Activated CD4-positive, alpha-beta T cell treated with anti-CD3 and anti-CD28 coated beads for 4 hours (primary cell): ENCODE data around the gene GCSAM.

Experiments used
- DNase-seq, 2 donors: peaks; one replicate each; pipeline ENCODE4 v3.0.0-alpha.2; 2020

Gene GCSAM, protein sequence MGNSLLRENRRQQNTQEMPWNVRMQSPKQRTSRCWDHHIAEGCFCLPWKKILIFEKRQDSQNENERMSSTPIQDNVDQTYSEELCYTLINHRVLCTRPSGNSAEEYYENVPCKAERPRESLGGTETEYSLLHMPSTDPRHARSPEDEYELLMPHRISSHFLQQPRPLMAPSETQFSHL

GRCh38 chr3:112132975-112133448 lies at the start of gene GCSAM:
GCSAM (minus strand) TSS chr3:112133248; CDS start chr3:112133120, 128 bp downstream.
- peak; percentile 61 for DNase-seq

- no peak for DNase-seq
Measured at GRCh38 chr3:112175646-112176045, 42.6 kb upstream of the GCSAM start.

GRCh38 chr3:112175037-112175436 lies 42.0 kb upstream of the GCSAM start:
- DNase-seq = no peak

- no peak for DNase-seq
Measured at GRCh38 chr3:112171144-112171543, 38.1 kb upstream of the GCSAM start.

DNA sequence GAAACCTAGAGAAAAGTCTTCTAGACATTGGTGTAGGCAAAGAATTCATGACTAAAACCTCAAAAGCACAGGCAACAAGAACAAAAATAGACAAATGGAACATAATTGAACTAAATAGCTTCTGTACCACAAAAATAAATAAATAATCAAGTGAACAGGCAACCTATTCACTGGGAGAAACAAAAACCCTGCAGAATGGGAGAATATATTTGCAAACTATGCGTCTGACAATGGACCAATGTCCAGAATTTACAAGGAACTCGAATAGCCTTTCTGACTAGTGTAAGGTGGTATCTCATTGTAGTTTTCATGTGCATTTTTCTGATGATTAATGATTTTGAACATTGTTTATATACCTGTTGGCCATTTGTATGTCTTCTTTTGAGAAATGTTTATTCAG lies 37.0 kb upstream of the GCSAM start:
- DNase-seq = no peak

DNA sequence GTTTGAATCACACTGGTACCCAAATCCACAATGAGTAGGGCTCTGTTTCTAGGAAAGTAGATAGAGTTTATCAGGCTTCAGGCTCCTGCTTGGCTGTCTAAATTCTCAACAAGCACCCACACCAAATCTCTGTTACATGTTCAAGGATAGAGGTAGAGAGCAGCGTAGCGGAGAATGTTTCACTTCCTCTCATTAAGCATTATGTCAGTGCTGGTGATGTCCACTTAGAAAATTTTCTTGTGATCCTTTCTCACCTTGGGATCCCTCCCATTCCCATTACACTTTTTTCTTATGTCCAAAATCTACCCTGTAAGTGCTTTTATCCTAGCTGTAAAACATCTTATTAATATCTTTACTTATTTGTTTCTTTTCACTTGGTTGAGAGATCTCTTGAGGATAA lies 34.7 kb upstream of the GCSAM start:
- DNase-seq = no peak

DNA sequence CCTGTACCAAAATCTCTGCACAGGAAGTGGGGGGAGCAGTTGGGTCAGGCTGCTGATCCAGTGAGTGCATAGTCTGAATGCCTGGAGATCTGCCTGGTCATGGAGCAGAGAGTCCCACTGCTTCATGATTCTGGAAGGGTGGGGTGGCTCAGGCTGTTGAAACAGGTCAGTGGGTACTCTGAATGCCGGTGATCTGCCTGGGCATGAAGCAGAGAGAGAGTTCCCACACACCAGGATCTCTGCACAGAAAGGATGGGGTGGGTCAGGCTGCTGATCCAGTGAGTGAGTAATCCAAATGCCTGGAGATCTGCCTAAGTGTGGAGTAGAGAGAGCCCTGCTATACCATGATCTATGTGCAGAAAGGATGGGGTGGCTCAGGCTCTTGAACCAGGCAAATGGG lies 16.1 kb upstream of the GCSAM start:
- DNase-seq = no peak

- DNase-seq = no peak
Measured at GRCh38 chr3:112143689-112144088, 10.6 kb upstream of the GCSAM start.

GRCh38 chr3:112143251-112143650 lies 10.2 kb upstream of the GCSAM start:
- DNase-seq = no peak

- DNase-seq = no peak
Measured at GRCh38 chr3:112141293-112141692, 8.2 kb upstream of the GCSAM start.

GRCh38 chr3:112140584-112140983 lies 7.5 kb upstream of the GCSAM start:
- DNase-seq = no peak

DNA sequence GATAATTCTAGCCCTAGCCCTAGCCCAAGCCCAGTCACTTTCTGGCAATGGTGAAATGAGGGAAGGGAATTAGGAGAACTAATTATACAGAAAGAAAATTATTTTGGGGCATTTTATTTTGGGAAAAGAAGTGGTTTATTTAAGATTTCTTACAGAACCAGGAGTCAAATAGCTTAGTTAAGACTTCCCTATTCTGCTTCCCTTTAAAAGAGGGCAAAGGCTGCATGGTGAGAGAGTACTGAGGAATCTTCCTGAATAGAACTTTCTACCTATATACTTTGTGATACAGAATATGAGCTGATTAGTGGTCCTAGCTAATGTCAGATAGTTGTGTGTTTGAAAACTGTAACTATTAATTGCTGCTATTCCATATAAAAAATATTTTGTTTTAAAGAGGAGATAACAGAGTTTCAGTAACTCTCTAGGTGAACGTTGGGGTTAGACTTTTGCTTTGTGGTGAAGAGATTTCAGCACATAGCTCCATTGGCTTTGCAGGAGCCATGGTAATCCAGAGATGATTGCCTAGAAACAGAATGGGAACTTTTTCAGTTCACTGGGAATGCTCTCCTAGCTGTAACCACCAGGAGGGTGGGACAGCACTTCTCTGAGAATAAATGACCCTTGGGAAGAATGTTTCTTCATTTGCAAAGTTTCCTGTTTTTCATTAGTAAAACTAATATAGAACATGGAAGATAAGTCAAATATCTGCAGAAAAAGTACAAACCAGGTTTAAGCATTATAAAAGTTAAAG lies 5.3 kb upstream of the GCSAM start:
- DNase-seq = no peak

DNA sequence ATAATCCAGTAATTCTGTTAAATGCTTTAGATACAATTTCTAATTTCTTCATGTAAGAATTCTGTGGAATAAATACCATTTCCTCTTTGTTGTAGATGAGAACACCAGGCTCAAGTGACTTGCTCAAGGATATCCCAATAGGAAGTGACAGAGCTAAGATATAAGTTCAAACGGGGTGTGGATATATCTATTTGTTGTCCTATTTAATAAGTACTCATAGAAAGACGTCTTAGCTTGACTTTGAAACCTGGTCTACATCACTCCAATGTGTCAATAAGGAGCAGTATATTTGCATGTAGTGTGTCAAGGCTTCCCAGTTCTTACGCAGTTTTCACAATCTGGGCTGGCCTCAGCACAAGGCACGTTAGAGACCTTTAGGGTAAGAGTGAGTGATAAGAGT lies 4.7 kb upstream of the GCSAM start:
- no peak for DNase-seq

GRCh38 chr3:112136959-112137693 lies 4.1 kb upstream of the GCSAM start:
- DNase-seq = peak in 1 of 2 donors; percentile 52

DNA sequence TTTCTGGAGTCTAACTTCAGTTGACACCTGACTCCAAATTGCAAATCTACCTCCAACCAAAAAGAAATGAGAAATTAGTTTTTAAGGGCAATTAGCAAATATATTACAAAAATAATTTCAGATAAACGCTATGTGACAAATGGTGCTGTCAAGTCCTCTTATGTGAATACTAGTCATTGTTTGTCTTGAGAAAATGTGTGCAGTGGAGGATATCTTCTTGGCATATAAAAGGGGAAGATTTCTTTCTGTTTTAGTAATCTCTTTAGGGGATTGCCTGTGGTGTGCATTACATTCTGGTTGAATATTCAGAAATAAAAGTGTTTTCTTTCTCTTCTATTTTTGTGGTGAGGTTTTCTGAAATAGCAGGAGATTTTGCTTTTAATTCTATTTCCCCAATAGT lies 3.0 kb upstream of the GCSAM start:
- no peak for DNase-seq

DNA sequence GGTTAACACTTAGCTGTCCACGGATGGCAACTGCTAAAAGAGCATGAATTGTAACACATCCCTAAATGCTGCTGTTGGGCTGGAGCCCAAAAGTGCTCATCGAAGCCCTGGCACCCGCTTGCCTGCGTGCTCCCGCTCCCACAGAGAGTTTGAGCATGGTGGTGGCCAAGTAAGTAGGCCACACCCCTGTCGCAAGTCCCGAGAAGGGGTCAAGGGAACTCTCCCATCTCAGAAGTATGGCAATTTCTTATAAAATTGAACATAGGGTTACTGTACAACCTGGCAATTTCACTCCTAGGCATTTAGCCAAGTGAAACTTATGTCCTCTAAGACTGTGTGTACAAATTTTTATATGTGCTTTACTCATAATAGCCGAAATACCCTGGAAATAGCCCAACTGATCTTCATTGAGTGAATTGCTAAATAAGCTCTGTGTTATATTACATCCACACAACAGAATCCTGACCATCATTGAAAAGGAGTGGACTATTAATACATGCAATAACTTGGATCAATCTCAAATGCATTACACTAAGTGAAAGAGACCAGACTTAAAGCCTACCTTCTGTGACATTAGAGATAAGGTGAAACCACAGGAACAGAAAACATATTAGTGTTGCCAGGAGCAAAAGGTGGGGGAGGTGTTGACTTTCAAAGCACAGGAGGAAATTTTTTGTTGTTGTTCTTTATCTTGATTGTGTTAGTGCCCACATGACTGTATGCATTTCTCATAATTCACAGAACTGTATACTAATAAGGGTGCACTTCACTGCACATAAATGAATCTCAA lies 1.5 kb upstream of the GCSAM start:
- peak; percentile 18 to 27 for DNase-seq

DNA sequence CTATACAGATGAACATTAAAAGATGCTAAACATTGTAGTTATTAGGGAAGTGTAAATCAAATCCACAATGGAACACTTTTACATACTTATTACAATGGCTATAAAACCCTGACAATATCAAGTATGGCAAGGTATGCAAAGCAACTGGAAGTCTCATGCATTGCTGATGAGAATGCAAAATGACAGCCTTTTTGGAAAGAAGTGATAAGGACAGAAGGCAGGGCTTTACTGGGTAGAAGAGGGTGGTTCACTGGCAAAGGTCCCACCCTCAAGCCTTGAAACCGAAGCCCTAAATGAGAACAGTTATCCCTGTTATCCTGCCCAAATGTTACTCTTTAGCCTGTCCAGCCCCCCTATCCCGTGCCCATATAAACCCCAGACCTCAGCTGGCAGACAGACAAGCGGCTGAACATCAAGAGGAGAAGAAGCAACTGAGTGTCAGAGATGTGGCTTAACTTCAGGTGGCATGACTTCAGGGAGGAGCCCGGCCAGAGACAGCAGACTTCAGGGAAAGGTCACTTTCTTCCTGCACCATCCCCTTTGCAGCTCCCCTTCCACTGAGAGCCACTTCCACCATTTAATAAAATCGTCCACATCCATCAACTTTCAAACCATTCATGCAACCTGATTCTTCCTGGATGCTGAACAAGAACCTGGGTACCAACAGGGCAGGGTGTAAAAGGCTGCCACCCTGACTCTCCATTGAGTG lies 732 bp upstream of the GCSAM start:
- no peak for DNase-seq

GRCh38 chr3:112132554-112132953 lies 494 bp downstream of the GCSAM start:
- no peak for DNase-seq

DNA sequence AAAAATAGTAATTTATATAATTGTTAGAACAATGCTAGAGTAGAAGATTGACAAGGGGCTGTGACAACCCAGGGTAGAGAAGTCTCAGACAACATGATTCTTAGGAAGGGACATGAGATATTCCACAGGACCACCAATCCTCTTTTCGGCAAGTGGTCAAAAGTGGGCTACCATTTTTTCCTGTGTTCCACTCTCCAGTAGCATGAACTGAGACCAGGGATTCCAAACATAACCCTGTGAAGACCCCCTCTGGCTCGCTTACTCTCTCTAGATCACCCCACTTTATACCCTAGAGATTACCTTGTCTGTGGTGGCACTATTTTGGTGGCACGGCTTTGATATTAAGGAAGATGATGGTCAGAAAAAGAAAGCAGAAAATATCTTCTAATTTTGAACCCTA lies 960 bp downstream of the GCSAM start:
- DNase-seq = no peak

DNA sequence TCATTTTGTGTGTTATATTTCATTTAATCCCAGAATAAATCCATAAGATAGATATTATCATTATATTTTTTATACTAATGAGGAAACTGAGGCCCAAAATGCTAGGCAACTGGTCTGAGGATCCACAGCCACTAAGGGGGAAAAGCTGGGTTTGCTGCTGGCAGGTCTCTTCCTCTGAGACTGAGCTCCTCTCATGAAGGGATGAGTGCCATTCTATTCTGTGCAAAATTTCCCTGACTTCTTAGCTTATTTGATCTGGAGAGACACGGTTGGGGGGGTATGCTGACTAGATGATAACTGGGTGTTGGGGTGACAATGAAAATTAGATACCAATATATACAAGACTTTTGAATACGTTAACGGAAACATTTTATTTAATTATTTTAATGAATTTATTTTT lies 1.9 kb downstream of the GCSAM start:
- DNase-seq = no peak

- DNase-seq = no peak
Measured at GRCh38 chr3:112130638-112130993, 2.4 kb downstream of the GCSAM start.

DNA sequence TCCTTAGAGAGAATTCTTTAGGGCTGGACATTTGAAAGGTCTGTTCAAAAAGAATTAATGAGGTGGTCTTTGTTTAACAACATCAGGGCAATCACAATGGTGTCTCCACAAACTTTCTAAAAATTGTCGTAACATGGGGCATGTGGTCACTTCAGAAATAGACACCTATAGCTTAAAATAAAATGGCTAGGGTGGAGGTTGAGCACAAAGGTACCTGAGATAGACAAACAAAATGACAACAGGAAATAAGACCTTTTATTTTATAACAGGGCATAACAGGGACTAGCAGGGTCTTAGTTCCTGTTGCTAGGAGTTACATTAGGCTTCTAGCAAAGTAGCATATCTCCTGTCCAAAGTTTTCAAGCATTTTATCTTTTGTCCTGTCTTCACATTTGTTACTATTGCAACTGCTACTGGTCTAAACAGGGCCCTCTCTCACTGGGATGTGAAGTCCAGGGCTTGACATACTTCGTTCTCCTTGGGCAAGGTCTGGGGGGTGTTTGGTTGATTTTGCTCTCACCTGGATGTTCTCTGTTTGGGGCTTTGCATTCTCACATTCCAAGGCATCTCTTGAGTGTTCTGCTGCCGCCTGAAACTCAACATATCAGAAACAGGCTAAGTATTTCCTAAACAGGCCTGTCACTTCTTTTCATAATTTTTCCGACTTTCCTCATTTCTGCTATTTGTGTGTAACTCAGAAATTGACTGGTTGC lies 3.0 kb downstream of the GCSAM start:
- no peak for DNase-seq
